AG09309 (cell line): ENCODE results near the gene L1CAM.

Experiments
- DNase-seq: peaks from one replicate; pipeline ENCODE4 v3.0.0-alpha.2; 2010; ENCODE audit warnings: low read depth
- H3K4me3 ChIP-seq: 2 replicates; pipeline ENCODE4 v1.5.1; 2011; ENCODE audit warnings: mild to moderate bottlenecking, low read depth, low read length, moderate library complexity; ENCODE audit not compliant: control insufficient read depth
- CTCF ChIP-seq: IDR thresholded peaks from 2 replicates; pipeline ENCODE4 v1.5.1; 2011; ENCODE audit warnings: mild to moderate bottlenecking, low read depth, low read length, inconsistent platforms; ENCODE audit not compliant: insufficient read depth, control insufficient read depth; ENCODE audit errors: missing control alignments

The L1CAM gene

GRCh38 chrX:153922932-153923857 is 37.2 kb upstream of the L1CAM start:
- no peak overlapping the region for H3K4me3 ChIP-seq
- TF ChIP-seq CTCF, result peak; percentile 67
- no peak for DNase-seq

GRCh38 chrX:153921511-153922446 is 35.8 kb upstream of the L1CAM start:
- no peak for TF ChIP-seq CTCF
- no peak overlapping the region for H3K4me3 ChIP-seq
- no peak for DNase-seq

- no peak for TF ChIP-seq CTCF
- no peak for DNase-seq
- no peak overlapping the region for H3K4me3 ChIP-seq
Observed at GRCh38 chrX:153921070-153921469, 35.1 kb upstream of the L1CAM start.

GRCh38 chrX:153920546-153920945 is 34.6 kb upstream of the L1CAM start:
- no peak overlapping the region for H3K4me3 ChIP-seq
- TF ChIP-seq CTCF, result no peak
- DNase-seq, result no peak

GRCh38 chrX:153919281-153919680 is 33.3 kb upstream of the L1CAM start:
- no peak overlapping the region for H3K4me3 ChIP-seq
- no peak for TF ChIP-seq CTCF
- DNase-seq, result no peak

- no peak overlapping the region for H3K4me3 ChIP-seq
- no peak for DNase-seq
- TF ChIP-seq CTCF, result no peak
Observed at GRCh38 chrX:153917869-153918268, 31.9 kb upstream of the L1CAM start.
